Natural killer cell treated with Interleukin-12 subunit alpha and Interleukin-12 subunit beta and Interleukin-15 and Interleukin-18, amount 100 ng/mL, for 72 hours (primary cell): ENCODE data around the gene EN2. TPM values are rescaled to one million over a fixed set of nuclear protein-coding genes. Genes with fewer than 3 reads are reported as not detected.
A peak's percentile ranks its signal among the peaks of the same experiment; 100 is the strongest.

Experiments
- ATAC-seq, 2 donors: fragments of 150-1000 bp; cut with Tn5 transposase in 1 of 2; sonication (Bioruptor Pico), chemical (Tn5 transposase) in 1 of 2; 2 replicates each; pipeline ENCODE4 v1.10.0; 2021
- DNase-seq: peaks from one replicate; pipeline ENCODE4 v3.0.0; 2022; ENCODE audit warnings: low spot score
- H3K27ac Mint-ChIP-seq, 2 donors: 1 replicate in 1 of 2; 2 replicates in 1 of 2; pipeline ENCODE4 v1.8.0; 2022; ENCODE audit warnings: mixed read lengths in 2 of 2, mild to moderate bottlenecking in 1 of 2, moderate library complexity in 1 of 2
- H3K27me3 Mint-ChIP-seq, 2 donors: 1 replicate in 1 of 2; 2 replicates in 1 of 2; pipeline ENCODE4 v1.8.0; 2022; ENCODE audit warnings: mixed read lengths in 2 of 2
- H3K36me3 Mint-ChIP-seq: one replicate; pipeline ENCODE4 v1.8.0; 2022; ENCODE audit warnings: mixed read lengths
- H3K4me1 Mint-ChIP-seq, 2 donors: 1 replicate in 1 of 2; 2 replicates in 1 of 2; pipeline ENCODE4 v1.8.0; 2022; ENCODE audit warnings: low read depth in 2 of 2, mixed read lengths in 2 of 2, mild to moderate bottlenecking in 1 of 2
- H3K4me3 Mint-ChIP-seq: one replicate; pipeline ENCODE4 v1.8.0; 2022; ENCODE audit warnings: mixed read lengths
- H3K9me3 Mint-ChIP-seq: 2 replicates; pipeline ENCODE4 v1.8.0; 2022; ENCODE audit warnings: mixed read lengths
- total RNA-seq, 2 donors: library from RNA; stranded (reverse); gene quantifications; one replicate each; pipeline ENCODE4 v1.2.3, GENCODE V29; 2022

Gene EN2
- total RNA-seq, 2 donors from 2014 or later = 0.07 TPM; not detected in 1

DNA sequence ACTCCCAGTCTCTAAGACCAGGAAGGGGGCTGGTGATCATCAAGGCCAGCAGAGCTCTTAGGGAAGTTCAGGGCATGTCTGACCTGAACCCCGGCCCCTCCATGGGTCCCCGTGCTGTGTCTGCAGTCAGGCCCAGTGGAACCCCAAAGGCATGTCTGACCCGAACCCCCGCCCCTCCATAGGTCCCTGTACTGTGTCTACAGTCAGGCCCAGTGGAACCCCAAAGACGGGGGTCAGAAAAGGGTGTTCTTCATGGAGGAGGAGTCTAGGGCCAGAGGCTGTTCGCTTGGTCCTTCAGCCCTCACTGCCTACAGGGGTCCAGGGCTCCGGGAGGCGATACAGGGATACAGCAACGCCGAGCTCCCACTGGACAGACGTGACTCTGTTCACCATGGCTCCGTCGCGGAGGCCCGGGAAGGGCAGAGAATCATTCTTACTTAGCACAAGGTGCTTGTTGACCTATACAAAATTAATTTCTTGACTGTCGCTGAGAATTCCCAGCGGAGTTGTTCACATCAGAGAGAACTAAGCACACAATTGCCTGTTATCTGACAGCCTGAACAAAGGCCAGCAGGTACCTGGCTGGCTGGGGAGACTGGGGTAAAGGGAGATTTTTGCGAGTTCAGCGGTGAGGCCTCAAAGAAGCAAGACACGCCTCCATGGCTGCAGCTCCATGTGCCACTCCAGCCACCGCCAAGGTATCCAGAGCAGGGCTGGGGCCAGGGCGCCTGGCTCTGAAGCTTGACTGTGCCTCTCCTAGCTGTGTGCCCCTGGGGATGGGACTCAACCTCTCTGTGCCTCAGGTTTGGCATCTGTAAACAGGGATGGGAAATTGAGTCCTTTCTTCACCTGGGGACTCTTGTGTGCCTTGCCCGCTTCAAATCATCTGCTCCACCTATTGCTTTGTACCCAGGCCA is 26.8 kb downstream of the EN2 start:
- no peak for ATAC-seq
- Mint-ChIP-seq H3K9me3 (peaks cover 6% of the 10 kb centered on the region), H3K4me3 (no peak overlapping the region), H3K27ac (no peak overlapping the region), H3K27me3 (peaks cover 19 to 24% of the 10 kb centered on the region in 2 donors), H3K36me3 (no peaks in the 10 kb centered on the region), H3K4me1 (peaks cover 0 to 8% of the 10 kb centered on the region in 2 donors)
- no peak for DNase-seq

DNA sequence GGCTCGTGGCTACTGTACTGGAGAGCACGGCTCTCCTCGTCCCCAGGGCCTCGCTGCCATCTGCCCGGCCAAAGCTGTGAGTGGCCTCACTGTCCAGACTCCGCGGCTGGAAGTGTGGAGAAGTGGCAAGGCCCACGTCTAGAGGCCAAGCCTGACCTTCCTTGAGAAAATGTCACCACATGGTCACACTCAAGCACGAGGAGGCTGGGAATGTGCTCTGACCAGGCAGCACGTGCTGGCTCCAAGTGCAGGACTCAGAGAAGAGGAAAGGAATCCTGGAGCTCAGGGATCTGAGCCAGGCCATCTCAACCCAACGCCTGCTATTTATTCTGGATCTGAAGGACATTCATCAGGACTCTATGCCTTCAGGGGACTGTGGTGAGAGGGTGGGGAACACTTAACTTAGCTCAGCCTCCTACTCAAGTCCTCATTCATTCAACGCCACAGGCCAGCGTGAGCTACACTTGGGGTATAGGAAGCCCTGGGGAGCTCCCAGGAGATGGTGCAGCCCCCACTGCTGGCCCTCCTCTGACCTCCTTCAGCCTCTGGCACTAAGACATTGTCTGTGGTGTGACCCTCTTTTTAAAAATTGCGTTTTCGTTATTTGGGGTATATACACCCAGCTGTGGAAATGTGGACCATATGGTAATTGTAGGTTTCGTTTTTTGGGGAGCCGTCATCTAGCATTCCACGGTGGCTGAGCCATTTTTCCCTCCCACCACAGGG is 29.0 kb downstream of the EN2 start:
- peaks cover 7 to 21% of the 10 kb centered on the region in 2 donors for H3K27me3 Mint-ChIP-seq
- ATAC-seq (no peak), DNase-seq (no peak)
- H3K27ac Mint-ChIP-seq = no peak overlapping the region
- H3K4me1 Mint-ChIP-seq = peaks cover 17 to 20% of the 10 kb centered on the region in 2 donors
- H3K9me3 Mint-ChIP-seq = peaks cover 8% of the 10 kb centered on the region
- H3K36me3 Mint-ChIP-seq = peaks cover 6% of the 10 kb centered on the region
- H3K4me3 Mint-ChIP-seq = no peak overlapping the region

DNA sequence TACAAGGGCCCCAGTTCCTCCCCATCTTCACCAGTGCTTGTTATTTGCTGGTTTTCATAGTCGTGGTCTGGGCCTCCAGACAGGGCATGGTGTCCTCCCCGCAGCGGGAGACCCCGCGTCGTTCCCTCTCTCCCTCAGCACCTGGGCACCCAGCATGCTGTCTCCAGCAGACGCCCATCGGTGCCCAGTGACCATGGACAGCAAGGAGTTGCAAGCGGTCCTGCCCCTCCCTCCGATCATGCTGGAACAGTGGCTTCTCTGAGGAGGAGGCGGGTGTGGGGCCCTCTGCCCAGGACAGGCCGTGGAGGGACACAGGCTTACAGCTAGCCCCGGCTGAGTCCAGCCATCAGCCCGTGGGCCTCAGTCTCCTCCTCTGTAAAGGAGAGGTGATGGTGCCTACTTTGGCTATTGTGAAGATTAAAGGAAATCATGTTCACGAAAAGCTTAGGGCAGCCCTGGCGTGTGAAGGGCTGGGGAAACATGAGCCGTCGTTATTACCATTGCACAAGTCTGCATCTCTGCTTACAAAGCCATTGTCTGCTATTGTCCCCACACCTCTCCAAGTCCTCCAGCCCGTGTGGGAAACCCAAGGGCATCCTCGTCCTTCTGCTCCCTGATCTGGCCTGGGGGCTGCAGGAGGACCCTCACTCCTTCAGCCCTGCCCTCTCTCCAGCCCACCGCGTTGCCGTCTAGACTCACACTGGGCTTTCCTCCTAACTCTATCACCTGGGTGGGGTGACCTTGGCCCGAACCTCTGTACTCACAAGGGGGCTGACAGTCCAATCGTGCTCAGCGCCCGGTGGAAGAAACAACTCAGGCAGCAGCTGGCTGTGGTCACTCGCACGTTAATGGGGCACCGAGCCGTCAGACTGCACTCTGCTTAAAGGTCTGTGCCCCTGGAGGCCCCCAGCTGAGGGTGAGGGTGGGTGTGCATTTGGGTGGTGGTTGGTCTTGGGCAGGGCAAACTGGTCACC is 29.9 kb downstream of the EN2 start:
- H3K36me3 Mint-ChIP-seq = peaks cover 6% of the 10 kb centered on the region
- ATAC-seq (no peak), DNase-seq (no peak)
- no peak overlapping the region for H3K4me3 Mint-ChIP-seq
- H3K9me3 Mint-ChIP-seq = peaks cover 4% of the 10 kb centered on the region
- H3K4me1 Mint-ChIP-seq = peaks cover 20 to 22% of the 10 kb centered on the region in 2 donors
- H3K27me3 Mint-ChIP-seq = peaks cover 0 to 17% of the 10 kb centered on the region in 2 donors
- H3K27ac Mint-ChIP-seq = no peak overlapping the region

DNA sequence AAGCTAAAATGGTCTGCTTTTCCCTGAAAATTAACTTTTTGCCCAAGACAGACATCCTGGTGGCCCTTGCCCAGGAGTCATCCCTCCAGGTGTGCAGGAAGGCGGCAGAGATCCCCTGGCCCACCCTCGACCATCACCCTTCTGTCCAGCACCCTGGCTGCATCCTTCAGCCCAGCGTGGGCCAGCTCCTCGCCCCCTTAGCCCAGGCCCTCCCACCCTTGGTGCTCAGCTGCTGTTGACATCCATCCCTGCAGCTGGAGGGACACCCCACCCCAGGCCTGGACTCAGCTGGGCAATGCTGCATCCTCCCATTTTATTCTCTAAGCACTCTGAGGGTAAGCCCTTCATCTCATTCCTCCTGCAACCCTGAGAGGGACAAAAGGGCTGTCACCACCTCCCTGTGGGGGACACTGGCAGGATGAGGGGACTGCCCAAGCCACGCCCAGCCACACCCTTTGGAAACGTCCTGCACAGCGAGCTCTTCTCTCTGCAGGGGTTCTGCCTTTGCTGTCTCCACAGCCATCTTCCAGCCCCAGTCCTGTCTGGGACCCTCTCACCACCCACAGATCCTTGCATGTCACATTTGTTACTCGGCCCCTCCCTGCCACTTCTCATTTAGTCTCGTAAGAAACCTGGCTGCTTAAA is 30.7 kb downstream of the EN2 start:
- Mint-ChIP-seq H3K4me3 (no peak overlapping the region), H3K27me3 (peaks cover 0 to 12% of the 10 kb centered on the region in 2 donors), H3K4me1 (peaks cover 20% of the 10 kb centered on the region in 2 donors), H3K9me3 (peaks cover 4% of the 10 kb centered on the region), H3K36me3 (peaks cover 6% of the 10 kb centered on the region), H3K27ac (no peak overlapping the region)
- DNase-seq (no peak), ATAC-seq (no peak)

DNA sequence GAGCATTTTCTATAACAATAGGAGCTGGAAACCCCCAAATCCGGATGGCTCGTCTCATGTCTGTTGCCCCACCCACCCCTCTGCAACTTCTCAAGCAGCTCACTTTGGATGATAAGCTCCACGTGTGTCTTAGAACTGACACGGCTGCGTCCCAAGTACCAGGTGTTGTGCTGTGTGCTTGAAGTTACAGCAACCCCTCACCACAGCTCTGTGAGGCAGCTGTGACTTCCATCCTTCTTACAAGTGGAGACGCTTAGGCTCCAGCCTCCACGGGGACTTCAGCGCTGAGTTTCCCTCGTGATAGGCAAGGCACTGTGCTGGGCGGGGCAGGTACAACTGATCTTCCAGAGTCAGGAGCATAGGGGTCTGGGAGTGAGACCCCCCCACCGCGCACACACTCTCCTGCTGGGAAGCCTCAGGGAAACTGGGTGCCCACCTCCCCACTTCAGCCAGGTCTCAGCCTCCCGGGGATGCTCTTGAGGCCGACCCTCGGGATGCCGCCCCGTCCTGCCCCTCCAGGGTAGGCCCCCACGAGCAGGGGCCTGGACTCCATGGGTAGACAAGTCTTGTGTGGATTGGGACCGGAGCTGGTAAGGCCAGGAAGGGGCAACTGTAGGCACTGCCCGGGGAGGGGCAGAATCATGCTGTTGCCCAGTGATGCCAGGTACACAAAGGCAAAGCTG is 31.4 kb downstream of the EN2 start:
- H3K4me3 Mint-ChIP-seq = peak overlapping the region; percentile 10
- no peak overlapping the region for H3K27ac Mint-ChIP-seq
- peaks cover 0 to 10% of the 10 kb centered on the region in 2 donors for H3K27me3 Mint-ChIP-seq

DNA sequence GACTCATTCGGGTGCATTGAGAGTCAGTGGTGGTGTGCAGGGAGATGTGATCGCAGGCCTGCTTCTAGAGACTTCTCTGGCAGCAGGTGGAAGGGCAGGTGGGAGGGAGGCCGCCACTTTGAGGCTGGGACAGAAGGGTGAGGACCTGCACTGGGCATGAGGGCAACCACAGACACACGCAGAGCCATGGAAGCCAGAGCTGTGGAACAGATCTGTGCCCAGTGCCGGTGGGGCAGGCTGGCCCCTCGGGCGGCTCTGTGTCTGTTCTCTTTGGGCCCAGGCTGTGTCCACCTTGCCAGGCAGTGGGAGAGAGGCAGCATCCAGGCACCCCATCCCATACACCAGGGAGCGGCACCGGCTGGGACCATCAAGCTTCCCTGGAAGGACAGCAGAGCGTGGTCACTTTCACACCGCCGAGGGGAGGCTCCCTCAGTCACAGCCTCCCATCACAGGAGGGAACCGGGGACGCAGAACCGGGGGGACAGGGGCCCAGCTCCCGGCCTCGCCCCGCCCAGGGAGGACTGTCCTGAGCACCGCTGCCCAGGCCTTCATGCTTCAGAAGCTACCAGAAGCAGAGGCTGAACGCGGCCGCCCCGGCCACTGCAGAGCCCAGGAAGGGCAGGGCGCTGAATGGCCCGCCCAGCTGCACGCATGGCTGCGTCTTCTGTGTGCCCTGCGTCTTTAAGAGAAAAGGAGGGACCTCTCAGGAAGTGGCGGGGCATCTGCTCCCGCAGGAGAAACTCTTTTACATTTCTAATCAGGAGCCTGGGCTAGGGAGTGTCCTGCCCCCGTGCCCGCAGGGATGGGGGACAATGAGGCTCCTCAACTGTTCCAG is 32.1 kb downstream of the EN2 start:
- peak; percentile 56 to 57 for ATAC-seq

More for the DNA sequence above, 31.4 kb downstream of the EN2 start:
- ATAC-seq (no peak), DNase-seq (no peak)
- H3K9me3 Mint-ChIP-seq = peaks cover 4% of the 10 kb centered on the region
- peaks cover 20% of the 10 kb centered on the region in 2 donors for H3K4me1 Mint-ChIP-seq
- H3K36me3 Mint-ChIP-seq = peaks cover 6% of the 10 kb centered on the region

DNA sequence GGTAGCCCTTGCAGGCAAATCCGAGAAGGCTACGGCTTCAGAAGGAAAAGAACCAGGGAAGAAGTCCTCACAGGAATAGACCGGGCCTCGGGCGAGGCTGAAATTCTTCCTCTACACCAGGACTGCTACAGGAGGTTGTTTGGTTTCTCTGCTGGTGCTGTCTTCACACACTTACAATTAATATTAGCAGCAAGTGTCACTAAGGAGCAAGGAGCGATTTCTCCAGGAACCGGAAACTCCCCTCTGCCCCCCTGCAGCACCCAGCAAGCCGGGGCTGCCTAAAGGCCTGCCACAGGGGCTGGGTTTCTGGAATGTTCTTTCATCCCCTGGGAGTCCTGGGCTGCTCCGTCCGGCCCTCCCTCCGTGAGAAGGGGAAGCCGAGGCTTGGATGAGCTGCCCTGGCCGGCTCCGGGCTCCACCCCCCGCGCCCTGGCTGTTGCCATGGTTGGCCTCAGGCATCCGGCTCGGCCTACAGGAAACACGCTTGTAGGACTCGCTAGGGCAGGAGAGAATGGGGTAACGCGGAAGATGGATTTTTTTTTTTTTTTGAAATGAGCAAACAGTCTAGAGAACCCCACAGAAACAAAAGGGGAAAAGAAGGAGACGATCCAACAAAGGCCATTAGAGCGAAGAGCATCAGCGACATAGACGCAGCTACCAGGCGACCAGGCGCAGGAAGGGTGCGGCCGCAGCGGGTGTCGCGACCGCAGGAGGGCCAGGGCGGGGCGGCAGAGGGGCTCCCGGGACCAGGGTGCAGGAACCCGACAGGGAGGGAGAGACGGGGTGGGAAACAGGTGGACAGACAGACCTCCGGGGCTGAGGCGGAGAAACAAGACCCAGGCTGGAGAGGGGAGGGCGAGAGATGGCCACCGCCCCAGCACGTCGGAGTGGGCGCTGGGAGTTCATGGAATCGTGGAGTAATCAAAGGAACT is 33.0 kb downstream of the EN2 start:
- H3K27me3 Mint-ChIP-seq = peaks cover 0 to 8% of the 10 kb centered on the region in 2 donors
- ATAC-seq (peak; percentile 90), DNase-seq (peak; percentile 76)
- H3K36me3 Mint-ChIP-seq = peaks cover 6% of the 10 kb centered on the region
- H3K4me1 Mint-ChIP-seq = peaks cover 20% of the 10 kb centered on the region in 2 donors
- H3K9me3 Mint-ChIP-seq = peaks cover 4% of the 10 kb centered on the region
- peak overlapping the region; percentile 88 for H3K4me3 Mint-ChIP-seq
- peak overlapping the region; percentile 79 to 88 for H3K27ac Mint-ChIP-seq

More for the DNA sequence above, 32.1 kb downstream of the EN2 start:
- peak overlapping the region; percentile 88 for H3K4me3 Mint-ChIP-seq
- DNase-seq = no peak
- peaks cover 0 to 8% of the 10 kb centered on the region in 2 donors for H3K27me3 Mint-ChIP-seq
- peaks cover 6% of the 10 kb centered on the region for H3K36me3 Mint-ChIP-seq
- peak overlapping the region; percentile 79 to 88 for H3K27ac Mint-ChIP-seq
- peaks cover 20% of the 10 kb centered on the region in 2 donors for H3K4me1 Mint-ChIP-seq
- H3K9me3 Mint-ChIP-seq = peaks cover 4% of the 10 kb centered on the region

DNA sequence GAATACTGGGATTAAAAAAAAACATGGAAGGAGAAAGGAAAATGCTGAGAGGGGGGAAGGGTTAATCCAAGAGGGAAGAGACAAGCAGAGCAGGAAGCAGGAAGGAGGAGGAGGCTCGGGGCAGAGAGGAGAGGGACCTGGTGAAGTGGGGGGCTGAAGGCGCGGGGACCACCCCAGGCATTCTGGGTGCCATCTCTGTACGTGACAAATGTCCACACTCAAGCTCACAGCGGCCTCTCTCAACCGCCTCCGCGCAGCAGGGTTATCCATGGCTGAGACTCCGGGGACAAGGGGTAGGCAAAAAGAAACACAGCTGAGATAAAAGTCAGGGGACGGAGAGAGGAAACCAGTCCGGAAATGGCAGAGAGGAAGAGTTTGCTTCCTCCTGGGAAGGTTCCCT is 33.9 kb downstream of the EN2 start:
- DNase-seq (no peak), ATAC-seq (no peak)
- Mint-ChIP-seq H3K27ac (peak overlapping the region in 1 of 2 donors; percentile 88), H3K4me1 (peaks cover 20% of the 10 kb centered on the region in 2 donors), H3K4me3 (peak overlapping the region; percentile 88), H3K27me3 (peaks cover 0 to 8% of the 10 kb centered on the region in 2 donors), H3K9me3 (peaks cover 4% of the 10 kb centered on the region), H3K36me3 (peaks cover 6% of the 10 kb centered on the region)

DNA sequence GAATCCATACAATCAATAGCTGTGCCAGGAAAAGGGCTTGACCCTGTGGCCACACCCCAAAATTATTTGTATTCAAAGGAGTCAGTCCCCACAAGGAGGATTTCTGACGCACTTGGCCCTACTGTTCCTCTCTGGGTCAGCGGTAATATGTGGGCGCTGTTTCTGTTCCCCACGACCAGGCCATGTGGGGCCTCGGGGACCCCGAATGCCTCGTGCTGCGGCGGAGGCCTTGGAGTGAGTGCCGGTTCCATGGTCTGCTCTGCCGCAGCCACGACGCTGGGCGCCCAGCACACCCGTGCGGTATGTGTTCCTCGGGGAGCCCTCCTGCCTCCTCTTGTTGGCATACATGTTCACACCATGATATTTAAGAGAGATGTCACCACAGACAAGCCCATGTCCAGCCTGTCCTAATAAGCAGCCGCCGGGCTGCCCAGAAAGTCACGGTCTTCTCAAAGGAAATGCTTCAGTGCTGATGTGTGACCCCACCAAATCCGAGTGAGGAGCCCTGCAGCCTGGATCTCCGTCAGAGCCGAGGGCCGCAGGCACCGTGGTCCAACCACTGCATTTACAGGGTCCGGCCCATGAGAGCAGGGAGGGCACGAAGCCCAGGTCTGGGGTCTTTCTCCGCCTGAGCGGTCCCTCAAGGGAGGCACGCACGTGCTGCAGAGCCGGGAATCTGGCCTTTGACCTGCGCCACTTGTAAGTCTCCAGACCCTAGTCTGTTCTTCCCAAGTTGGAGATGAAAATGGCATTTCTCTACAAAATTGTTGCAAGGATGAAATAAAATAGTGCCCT is 36.0 kb downstream of the EN2 start:
- Mint-ChIP-seq H3K36me3 (peaks cover 6% of the 10 kb centered on the region), H3K27me3 (peaks cover 11 to 12% of the 10 kb centered on the region in 2 donors), H3K4me3 (no peak overlapping the region), H3K4me1 (peaks cover 17 to 20% of the 10 kb centered on the region in 2 donors), H3K9me3 (peaks cover 4% of the 10 kb centered on the region), H3K27ac (no peak overlapping the region)
- no peak for DNase-seq
- no peak for ATAC-seq

DNA sequence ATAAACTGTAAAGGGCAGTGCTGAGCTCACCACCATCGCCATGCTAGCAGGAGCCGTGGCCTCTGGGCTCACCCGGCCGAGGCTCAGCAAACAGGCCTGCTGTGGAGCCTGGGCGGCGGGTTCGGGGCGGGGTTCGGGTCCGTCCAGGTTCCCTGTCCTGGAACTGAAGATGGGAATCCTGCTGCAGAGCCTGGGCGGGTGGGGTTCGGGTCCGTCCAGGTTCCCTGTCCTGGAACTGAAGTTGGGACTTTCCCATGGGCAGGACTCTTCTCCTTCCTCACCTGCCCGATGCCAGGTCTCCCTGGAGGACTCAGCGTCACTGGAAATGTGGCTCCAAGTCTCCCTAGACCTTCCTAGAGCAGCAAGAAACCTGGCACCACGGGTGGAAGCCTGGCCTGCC is 36.6 kb downstream of the EN2 start:
- Mint-ChIP-seq H3K4me1 (peaks cover 16 to 20% of the 10 kb centered on the region in 2 donors), H3K27me3 (peaks cover 15 to 17% of the 10 kb centered on the region in 2 donors), H3K27ac (no peak overlapping the region), H3K36me3 (peaks cover 6% of the 10 kb centered on the region), H3K9me3 (peaks cover 4% of the 10 kb centered on the region), H3K4me3 (no peak overlapping the region)
- DNase-seq = no peak
- no peak for ATAC-seq
